ENCODE results near the gene VSIG10.
"Not testable (repeated sequence)": the region's sequence is repeated elsewhere in the genome, so short reads cannot be mapped to it uniquely, and the experiment has no call there.

Gene VSIG10

GRCh38 chr12:118033902-118034301 lies 69.9 kb downstream of the VSIG10 start:
- DNase-seq (ENCODE audit: low read depth), result no peak

DNA sequence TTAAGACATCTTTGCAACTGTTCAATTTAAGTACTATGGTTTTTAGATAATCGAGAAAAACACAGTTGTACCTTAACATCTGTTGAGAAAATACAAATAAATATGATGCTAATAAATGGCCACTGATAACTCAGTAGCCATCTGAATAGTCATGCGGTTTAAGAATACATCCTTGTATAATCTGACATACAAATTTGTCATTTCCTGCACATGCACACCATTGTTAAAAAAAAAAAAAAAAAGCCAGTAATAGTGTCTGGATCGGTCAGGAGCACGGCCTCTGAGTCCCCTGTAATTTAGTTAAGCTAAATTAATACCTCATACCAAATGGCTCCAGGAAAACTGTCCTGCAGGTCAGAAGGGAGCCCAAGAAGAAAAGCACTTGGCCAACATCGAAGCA lies 70.5 kb downstream of the VSIG10 start:
- no peak for DNase-seq (ENCODE audit: low read depth)

- DNase-seq (ENCODE audit: low read depth), result no peak
Measured at GRCh38 chr12:118032188-118032587, 71.6 kb downstream of the VSIG10 start.

DNA sequence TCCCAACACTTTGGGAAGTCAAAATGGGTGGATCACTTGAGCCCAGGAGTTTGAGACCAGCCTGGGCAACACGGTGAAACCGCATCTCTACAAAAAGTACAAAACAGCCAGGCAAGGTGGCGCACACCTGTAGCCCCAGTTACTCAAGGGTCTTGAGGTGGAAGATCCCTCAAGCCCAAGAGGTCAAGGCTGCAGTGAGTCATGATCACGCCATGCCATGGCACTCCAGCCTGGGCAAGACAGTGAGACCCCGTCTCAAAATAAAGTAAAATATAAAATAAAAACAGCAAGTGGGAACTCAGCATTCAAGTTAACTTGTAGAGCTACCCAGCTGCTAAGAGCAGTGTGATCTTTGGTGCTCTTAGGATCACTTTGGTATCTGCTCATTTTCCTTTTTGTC lies 74.6 kb downstream of the VSIG10 start:
- no peak for DNase-seq (ENCODE audit: low read depth)

DNA sequence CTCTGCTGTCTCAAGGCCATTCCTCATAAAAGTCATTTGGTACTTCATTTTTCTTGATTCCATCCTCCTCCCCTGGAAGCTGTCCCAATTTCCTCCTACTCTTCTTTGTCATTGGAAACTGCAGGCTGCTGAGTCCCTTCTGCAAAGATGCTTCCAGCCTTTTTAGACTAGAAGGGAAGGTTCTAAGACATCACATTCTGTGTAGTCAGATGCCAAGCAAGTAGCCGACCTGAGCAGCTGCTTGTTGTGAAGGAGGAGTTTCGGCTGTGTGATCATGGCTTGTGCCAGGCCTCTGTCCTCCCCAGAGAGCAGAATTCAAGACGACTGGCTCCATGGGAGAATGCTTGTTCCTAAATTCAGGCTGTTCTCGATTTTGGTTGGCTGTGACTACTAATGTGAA lies 78.6 kb downstream of the VSIG10 start:
- no peak for DNase-seq (ENCODE audit: low read depth)

DNA sequence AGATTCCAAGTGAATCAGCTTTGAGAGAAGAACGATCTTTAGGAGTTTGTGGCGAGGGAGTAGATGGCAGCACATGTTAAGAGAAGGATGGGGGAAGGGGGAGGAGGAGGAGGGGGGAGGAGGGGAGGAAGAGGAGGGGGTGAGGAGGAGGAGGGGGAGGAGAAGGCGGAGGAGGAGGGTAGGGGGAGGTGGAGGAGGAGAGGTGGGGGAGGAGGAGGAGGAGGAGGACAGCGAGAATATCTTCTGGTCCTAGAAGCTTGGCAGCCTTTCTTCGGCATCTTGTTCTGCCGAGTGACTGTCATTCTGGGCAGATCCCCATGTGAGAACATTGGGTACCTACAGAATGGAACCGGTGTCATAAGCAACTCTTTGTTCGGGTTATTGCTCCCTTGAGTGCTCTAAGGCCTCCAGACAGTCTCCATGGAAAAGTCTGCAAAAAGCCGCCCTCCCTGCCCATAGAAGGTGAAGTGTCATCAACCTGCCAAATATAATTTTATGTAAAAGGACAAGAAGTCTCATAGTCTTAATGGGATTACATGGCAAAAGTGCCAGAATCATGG lies 80.4 kb downstream of the VSIG10 start:
- no peak for DNase-seq (ENCODE audit: low read depth)

DNA sequence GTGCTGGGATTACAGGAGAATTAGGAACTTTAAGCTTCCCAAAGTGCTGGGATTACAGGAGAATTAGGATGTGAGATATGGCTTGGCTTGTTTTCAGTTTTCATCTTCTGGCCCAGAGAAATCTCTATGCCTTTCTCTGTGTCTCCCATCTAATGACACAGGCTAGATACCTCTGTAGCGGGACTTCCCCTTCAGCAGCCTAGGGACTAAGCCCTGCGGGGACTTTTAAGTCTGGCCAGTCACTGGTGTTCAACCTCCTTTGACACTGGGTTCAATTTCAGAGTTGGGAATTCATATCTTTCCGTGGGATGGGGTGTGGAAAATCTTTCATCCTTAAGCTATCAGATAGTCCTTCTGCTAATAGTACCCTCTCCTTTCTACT lies 81.1 kb downstream of the VSIG10 start:
- no peak for DNase-seq (ENCODE audit: low read depth)

- DNase-seq (ENCODE audit: low read depth), result not testable (repeated sequence)
Measured at GRCh38 chr12:118022097-118022727, 81.6 kb downstream of the VSIG10 start.

DNA sequence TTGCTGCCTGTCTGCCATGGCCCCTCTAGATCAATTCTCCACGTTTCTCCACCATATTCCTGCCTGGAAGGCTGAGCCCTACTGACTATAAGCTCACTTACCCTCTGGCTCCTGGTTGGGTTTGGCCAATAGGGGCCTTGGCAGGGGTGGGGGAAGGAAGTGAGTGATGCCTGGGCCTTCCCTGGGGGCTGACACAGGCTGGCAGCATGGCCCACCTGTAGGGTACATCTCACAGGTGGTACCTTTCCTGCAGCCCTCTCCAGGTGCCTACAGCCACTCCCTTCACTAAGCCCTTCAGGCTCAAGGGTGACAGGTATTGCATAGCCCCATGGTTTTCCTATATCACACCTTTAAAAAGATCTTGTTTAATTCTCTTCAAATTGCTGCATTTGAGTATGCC lies 83.8 kb downstream of the VSIG10 start:
- DNase-seq (ENCODE audit: low read depth), result no peak

- no peak for DNase-seq (ENCODE audit: low read depth)
Measured at GRCh38 chr12:118017926-118018325, 85.9 kb downstream of the VSIG10 start.

DNA sequence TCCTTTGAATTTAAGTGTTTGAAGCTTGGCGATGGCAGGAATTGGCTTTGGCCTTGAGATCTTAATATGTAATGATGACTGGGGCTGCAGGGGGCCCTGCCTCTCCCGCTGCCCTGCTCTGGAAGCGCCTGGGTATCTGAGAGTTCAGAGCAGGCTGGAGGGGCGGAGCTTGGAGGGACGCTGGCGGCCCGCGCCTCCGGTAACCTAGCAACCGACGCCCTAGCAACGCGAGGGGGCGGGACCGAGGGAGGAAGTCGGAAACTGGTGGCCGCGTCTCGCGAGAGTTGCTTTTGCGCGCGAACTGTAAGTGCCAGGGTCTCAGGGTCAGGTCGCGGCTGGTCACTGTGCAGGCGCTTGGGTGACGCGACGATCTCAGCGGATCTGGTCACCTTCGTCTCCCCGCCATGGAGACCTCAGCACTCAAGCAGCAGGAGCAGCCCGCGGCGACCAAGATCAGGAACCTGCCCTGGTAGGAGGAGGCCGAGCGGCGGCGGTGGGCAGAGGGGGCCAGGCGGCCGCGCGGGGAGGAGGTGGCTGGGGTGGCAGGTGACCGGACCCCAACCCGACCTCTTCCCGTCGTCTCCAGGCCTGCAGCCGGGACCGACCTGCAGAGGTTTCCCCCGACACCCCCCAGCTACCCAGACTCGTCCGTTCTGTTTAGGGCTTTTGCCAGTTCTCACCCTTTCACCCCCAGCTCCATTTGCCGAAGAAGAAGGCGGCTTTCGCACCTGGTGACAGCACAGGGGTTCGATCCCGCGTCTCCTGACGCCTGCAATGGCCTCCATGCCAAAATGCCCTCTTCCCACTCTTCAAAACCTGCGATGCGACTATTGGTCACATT lies 87.2 kb downstream of the VSIG10 start, which contains the start of gene RFC5:
Gene RFC5 (plus strand): TSS at position 280 of the 841 bp plus-strand sequence. CDS start 125 bp downstream, at position 405.
- DNase-seq (ENCODE audit: low read depth), result peak; percentile 97

DNA sequence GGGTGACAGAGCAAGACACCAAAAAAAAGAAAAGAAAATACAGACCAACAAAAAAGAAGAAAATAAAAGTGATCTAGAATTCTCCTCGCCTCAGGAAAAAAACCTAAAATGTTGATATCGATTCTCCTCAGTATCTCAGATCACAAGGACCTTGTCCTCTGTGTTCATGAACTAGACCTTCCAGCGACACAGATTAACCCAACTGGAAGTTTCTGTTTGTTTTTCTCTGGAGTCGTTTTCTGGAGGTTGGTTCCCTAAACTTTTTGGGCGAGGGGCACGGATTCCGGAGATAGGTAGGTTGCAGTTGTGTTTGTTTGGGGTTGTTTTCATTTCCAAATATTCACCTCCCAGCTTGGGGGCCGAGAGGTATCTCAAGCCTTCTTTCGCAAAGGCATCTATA lies 87.9 kb downstream of the VSIG10 start:
- no peak for DNase-seq (ENCODE audit: low read depth)

DNA sequence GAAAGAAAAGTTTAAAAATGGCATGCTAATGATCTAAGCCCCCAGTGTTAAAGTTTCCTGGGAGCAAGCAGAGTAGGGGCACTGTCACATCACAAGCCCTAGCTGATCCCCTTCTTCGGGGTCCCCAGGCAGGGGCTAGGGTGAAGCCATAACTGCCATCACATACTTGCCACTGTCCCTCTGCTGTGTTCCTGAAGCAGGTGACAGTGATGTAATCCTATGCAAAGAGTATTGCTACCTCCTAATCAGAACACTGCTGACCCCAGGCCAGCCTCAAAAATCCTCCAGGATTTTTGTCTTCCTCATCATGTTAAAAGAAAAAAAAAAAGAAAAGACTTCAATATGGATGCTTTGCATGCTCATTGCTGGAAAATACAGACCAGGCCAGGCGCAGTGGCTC lies 88.5 kb downstream of the VSIG10 start:
- no peak for DNase-seq (ENCODE audit: low read depth)

Data from activated T-helper 9 cell treated with anti-CD3 and anti-CD28 coated beads, Interleukin-2, amount 50 U/mL, for 16 hours (primary cell).